ENCODE results near the gene ACAD10. TPM values are rescaled to one million over a fixed set of nuclear protein-coding genes. Genes with fewer than 3 reads are reported as not detected.

Gene ACAD10
- total RNA-seq, 1 donor from 2014 or later: 36.6 TPM

DNA sequence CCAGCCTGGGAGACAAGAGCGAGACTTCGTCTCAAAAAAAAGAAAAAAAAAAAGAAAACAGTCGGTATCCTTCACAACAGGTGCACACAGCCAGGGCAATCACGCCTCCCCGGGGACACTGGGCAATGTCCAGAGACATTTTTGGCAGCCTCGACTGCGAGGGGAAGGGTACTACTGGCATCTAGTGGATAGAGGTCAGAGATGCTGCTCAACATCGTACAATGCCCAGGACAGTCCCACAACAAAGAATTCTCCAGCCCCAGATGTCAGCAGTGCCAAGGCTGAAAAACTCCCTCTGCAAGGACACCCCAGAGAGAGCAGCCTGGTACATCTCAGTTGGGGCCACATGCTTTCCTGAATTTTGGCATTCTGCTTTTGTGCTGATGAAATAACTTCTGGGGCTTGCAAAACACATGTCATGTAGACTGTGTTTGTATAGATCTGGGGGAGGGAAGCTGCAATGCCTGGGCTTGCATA lies 102.4 kb downstream of the ACAD10 start:
- Histone ChIP-seq H3K4me3 (no peak overlapping the region), H3K27ac (replicated peaks) (peak overlapping the region; percentile 23), H3K36me3 (peaks cover 81% of the 10 kb centered on the region), H3K27me3 (ENCODE audit: low read depth) (no peaks in the 10 kb centered on the region), H3K4me1 (peaks cover 25% of the 10 kb centered on the region), H3K9me3 (replicated peaks) (no peaks in the 10 kb centered on the region)
- TF ChIP-seq, protein P1, sequence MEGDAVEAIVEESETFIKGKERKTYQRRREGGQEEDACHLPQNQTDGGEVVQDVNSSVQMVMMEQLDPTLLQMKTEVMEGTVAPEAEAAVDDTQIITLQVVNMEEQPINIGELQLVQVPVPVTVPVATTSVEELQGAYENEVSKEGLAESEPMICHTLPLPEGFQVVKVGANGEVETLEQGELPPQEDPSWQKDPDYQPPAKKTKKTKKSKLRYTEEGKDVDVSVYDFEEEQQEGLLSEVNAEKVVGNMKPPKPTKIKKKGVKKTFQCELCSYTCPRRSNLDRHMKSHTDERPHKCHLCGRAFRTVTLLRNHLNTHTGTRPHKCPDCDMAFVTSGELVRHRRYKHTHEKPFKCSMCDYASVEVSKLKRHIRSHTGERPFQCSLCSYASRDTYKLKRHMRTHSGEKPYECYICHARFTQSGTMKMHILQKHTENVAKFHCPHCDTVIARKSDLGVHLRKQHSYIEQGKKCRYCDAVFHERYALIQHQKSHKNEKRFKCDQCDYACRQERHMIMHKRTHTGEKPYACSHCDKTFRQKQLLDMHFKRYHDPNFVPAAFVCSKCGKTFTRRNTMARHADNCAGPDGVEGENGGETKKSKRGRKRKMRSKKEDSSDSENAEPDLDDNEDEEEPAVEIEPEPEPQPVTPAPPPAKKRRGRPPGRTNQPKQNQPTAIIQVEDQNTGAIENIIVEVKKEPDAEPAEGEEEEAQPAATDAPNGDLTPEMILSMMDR (IDR thresholded peaks at IDR 0.05; ENCODE audit: borderline replicate concordance): peak; percentile 66
- intact Hi-C loops (cut with micrococcal nuclease): no loop called here
- peak; percentile 28 for DNase-seq

GRCh38 chr12:111789779-111790178 lies 103.9 kb downstream of the ACAD10 start:
- H3K36me3 ChIP-seq: peaks cover 80% of the 10 kb centered on the region
- H3K27ac ChIP-seq (replicated peaks): no peak overlapping the region
- DNase-seq: no peak
- H3K27me3 ChIP-seq (ENCODE audit: low read depth): no peaks in the 10 kb centered on the region
- TF ChIP-seq, protein P1 (IDR thresholded peaks at IDR 0.05; ENCODE audit: borderline replicate concordance): no peak
- no peak overlapping the region for H3K4me3 ChIP-seq
- peaks cover 25% of the 10 kb centered on the region for H3K4me1 ChIP-seq
- intact Hi-C loops (cut with micrococcal nuclease): no loop called here
- no peaks in the 10 kb centered on the region for H3K9me3 ChIP-seq (replicated peaks)

DNA sequence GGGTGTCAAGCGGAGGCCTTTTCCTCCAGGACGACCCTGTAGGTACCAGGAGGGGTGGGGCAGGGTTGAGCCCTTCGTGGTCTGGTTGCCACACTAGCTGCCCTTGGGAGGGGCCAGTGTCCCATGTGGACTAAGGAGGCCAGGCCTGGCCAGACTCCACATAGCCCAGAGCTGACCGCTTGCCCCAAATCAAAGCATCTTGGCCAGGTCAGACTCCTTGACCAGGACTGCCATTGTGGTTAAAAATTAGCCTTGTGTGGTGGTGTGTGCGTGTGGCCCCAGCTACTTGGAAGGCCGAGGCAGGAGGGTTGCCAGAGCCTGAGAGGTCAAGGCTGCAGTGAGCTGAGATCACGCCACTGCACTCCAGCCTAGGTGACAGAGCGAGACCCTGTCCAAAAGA lies 105.7 kb downstream of the ACAD10 start:
- peaks cover 79% of the 10 kb centered on the region for H3K36me3 ChIP-seq

DNA sequence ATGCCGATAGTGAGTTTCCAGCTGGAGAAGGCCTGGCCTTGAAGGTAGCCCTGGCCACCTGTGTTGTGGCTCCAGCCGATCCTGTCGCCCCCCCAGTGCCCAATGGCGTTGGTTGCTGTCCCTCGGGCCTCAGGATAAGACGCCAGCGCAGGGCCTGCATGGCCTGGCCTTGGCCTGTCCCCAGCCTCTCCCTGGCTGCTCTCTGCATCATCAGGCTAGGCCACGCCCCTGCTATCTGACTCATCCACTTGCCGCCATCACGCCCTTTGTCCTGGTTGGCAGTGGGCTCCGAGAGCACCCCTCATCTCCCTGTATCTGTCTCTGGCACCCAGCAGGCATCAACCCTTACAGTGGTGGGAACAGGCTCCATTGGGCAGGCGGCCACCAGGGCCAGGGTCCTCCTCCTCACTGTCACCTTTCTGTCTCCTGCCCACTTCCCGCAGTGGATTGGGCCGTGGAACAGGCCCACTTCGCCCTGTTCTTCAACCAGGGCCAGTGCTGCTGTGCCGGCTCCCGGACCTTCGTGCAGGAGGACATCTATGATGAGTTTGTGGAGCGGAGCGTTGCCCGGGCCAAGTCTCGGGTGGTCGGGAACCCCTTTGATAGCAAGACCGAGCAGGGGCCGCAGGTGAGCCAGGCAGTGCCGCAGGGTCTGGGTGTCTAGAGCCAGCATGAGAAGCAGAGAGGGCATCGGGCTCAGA lies 106.5 kb downstream of the ACAD10 start:
- no peaks in the 10 kb centered on the region for H3K27me3 ChIP-seq (ENCODE audit: low read depth)
- peaks cover 25% of the 10 kb centered on the region for H3K4me1 ChIP-seq
- peak; percentile 55 for DNase-seq
- intact Hi-C loops (cut with micrococcal nuclease): no loop called here
- peaks cover 79% of the 10 kb centered on the region for H3K36me3 ChIP-seq
- TF ChIP-seq, protein P1 (IDR thresholded peaks at IDR 0.05; ENCODE audit: borderline replicate concordance): no peak
- no peaks in the 10 kb centered on the region for H3K9me3 ChIP-seq (replicated peaks)
- H3K27ac ChIP-seq (replicated peaks): peak overlapping the region; percentile 76
- H3K4me3 ChIP-seq: no peak overlapping the region

More for the DNA sequence above, 105.7 kb downstream of the ACAD10 start:
- TF ChIP-seq, protein P1 (IDR thresholded peaks at IDR 0.05; ENCODE audit: borderline replicate concordance): no peak
- H3K27ac ChIP-seq (replicated peaks): peak overlapping the region; percentile 76
- intact Hi-C loops (cut with micrococcal nuclease): no loop called here
- peaks cover 25% of the 10 kb centered on the region for H3K4me1 ChIP-seq
- no peaks in the 10 kb centered on the region for H3K27me3 ChIP-seq (ENCODE audit: low read depth)
- no peak overlapping the region for H3K4me3 ChIP-seq
- H3K9me3 ChIP-seq (replicated peaks): no peaks in the 10 kb centered on the region
- DNase-seq: no peak

- H3K4me3 ChIP-seq: no peak overlapping the region
- H3K9me3 ChIP-seq (replicated peaks): no peaks in the 10 kb centered on the region
- H3K36me3 ChIP-seq: peaks cover 79% of the 10 kb centered on the region
- peaks cover 22% of the 10 kb centered on the region for H3K4me1 ChIP-seq
- intact Hi-C loops (cut with micrococcal nuclease): no loop called here
- TF ChIP-seq, protein P1 (IDR thresholded peaks at IDR 0.05; ENCODE audit: borderline replicate concordance): no peak
- H3K27me3 ChIP-seq (ENCODE audit: low read depth): no peaks in the 10 kb centered on the region
- no peak for DNase-seq
- H3K27ac ChIP-seq (replicated peaks): peak overlapping the region; percentile 76
These were observed 107.0 kb downstream of the ACAD10 start for GRCh38 chr12:111792856-111793235.

Data from left ventricle myocardium inferior (tissue), 1 donor.